DND-41 (cell line): ENCODE measurements around the gene CYP19A1.

ENCODE experiments used
- CTCF ChIP-seq: IDR thresholded peaks from 2 replicates; pipeline ENCODE4 v1.5.1; 2012; ENCODE audit warnings: borderline replicate concordance, low read length, moderate library complexity, mild to moderate bottlenecking; ENCODE audit not compliant: poor library complexity, severe bottlenecking; ENCODE audit errors: extremely low read depth
- EZH2 ChIP-seq: IDR thresholded peaks from 3 replicates; pipeline ENCODE4 v1.6.1; 2012; ENCODE audit warnings: borderline replicate concordance, low read depth, mild to moderate bottlenecking, moderate library complexity, low read length, inconsistent platforms; ENCODE audit not compliant: severe bottlenecking

DNA sequence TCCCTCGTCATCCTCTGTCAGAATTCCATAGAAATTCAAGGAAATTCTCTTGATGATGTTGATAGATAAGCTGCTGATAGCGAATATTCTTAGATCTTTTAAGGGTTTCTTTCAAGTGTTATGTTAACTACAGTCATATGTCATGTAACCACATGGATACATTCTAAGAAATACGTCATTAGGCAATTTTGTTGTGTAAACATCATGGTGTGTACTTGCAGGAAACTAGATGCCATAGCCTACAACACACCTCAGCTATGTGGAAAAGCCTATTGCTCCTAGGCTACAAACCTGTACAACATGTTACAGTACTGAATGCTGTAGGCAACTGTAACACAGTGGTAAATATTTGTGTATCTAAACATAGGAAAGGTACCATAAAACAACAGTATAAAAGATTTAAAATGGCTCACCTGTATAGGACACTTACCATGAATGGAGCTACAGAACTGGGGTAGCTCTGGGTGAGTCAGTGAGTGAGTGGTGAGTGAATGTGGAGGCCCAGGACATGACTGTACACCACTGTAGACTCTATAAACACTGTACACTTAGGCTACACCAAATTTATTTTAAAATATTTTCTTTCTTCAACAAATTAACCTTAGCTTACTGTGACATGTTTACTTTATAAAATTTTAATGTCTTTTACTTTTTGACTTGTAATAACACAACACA is 37.7 kb upstream of the CYP19A1 start:
- no peak for TF ChIP-seq CTCF
- no peak for TF ChIP-seq EZH2
